ENCODE results near the gene NFATC2.
"Not testable (repeated sequence)": the region's sequence is repeated elsewhere in the genome, so short reads cannot be mapped to it uniquely, and the experiment has no call there.

Gene NFATC2

DNA sequence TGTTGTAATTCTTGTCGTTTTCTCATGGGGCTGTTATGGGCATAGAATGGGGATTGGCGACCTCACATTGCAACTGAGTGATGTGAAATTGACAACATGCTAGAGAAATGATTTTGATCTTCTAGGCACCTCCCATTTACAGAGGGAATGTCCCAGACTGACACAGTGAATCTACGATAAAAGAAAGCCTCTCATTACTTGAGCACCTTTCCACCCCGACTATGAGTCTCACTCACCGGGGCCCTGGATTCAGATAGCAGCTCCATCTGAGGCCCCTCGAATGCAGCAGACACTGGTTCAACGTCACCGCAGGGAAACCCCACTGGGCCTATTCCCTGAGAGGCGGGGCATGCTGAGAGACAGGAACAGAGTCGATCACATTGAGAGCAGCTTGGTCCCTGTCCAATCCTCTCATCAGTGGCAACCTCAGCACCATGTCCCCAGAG, 49.1 kb downstream of the NFATC2 start:
- DNase-seq: no peak

DNA sequence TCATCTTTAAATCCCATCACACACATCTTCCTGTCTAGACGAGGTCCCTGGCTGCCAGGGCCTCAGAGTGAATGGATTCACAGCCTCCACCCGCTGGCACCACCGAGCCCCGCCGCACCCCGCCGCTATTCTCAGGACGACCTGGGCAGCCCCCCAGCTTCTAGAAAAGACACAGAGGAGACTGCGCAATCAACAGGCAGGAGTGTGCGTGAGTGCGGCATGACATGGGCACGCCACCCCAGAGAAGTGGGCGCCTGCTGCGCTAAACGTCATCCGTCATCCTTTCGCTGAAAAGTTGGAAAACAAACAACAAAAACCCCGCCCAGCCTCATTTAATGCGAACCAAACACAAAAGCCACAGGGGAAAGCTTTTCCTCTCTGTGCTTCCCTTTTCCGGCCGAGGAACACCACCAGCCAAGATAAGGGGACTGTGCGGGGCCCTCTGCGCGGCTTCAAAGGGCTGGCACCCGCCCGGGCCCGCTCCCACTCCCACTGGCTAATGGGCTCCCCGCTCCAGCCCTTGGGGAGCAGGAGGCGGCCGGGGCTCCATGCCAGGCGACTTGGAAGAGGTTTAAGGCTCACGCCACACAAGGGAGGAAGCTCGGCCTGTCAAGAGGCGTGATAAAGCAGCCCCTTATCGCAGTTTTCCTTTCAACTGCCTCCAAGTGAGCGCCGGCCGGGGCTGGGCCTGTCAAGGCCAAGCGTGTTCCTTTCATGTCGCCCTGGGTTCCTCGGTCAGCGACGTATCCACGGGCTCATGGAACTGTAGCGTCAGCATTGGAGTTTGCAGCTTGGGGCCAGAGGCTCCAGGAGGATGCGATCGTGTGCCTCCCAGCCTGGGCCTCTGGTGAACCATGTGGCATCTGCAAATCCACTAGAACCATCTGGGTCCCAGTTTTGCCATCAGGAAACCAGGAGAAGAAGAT, 50.1 kb downstream of the NFATC2 start:
- DNase-seq: peak; percentile 56

DNA sequence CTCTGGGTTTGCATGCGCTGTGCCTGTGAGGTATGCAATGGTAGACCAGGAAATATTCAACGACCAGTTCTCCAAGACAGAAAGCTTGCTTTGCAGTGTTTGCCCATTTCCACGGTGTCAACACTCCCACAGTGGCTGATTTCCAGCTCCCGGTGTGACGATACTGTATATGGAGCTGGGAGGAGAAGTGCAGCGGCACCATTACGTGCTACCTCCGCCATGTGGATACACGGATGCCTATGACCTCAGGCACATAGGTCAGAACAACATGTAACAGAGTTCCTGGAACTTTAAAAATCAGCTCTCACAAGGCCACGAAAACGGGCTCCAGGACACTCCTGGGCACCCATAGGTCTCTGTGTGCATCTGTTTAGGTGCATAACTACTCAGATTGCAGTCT, 51.1 kb downstream of the NFATC2 start:
- no peak for DNase-seq

DNA sequence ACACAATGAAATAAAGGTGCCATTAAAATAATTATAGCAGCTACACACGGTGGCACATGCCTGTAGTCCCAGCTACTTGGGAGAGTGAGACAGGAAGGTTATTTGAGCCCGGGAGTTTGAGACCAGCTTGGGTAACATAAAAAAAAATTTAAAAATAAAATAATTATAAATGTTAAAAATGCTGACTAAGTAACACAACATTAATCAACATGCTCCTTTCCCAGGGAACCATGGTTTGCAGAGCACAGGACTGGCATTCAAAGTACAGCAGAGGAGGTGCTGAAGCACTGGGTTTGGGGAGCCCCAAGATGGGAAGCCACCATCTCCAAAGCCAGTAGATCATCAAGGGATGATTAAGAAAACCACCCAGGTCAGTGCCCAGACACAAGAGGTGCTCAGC, 51.9 kb downstream of the NFATC2 start:
- DNase-seq: no peak

DNA sequence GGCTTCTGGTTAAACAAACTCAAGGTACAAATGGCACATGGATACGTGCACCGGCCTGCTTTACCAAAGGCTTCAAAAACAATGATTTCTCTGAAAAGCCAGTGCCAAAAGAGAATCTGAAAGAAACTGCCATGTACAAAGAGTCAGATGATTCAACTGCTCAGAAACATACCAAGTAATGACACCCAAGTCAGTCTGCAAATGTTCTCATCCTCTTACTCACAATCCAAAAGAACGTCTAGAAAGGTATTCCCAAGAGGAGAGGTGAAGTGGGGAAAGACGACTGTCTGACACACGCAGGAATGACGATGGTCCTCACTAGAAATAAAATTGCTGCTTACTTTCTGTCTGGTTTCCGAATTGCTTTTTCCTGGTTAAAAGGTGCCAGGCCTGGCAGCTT, 52.9 kb downstream of the NFATC2 start:
- no peak for DNase-seq

DNA sequence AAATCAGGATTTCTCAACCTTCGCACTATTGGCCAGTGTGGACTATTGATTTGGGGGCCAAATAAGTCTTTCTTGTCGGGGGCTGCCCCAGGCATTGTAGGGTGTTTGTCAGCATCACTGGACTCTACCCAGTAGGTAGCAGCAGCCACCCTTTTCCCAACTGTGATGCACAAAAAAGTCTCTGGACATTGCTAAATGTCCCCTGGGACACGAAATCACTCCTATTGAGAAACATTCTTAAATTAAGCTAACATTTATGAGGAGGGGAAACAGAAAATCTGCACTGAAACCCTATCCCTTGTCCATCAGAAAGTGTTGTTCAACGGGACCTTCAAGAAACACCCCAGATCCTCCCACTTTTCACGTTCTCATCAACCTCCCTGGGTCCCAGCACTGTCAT, 54.2 kb downstream of the NFATC2 start:
- no peak for DNase-seq

DNA sequence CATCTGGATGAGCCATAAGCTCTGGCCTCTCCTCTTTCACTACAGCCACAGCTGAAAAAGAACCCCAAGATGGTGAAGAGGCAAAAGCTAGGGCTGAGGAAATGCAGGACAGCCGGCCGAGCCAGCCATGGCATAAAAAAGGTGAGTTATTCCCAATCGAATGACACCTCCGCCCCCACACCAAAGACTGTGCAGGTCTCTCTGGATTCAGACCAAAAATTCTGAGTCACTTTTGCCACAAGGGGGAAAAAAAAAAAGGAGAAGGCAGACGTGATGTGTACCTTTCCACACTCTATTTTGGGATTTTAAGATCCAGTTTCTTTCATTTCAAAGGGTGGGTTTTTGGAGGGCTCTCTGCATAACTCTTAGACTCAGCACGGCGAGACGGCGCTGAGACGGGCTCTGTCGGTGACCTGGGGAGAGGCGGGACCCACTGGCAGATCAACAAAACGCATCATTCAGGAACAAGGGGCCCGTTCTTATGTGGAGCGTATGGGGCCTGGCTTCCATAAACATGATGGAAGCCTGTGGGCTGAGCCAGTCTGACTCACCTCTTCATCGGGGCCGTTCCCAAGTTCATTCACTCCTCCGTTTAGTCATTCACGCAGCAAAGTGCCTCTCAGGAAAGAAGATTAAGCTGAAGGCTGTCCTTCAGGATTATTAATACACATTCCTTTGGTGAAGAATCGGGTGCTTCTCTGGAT, 54.8 kb downstream of the NFATC2 start:
- DNase-seq: peak; percentile 83

DNA sequence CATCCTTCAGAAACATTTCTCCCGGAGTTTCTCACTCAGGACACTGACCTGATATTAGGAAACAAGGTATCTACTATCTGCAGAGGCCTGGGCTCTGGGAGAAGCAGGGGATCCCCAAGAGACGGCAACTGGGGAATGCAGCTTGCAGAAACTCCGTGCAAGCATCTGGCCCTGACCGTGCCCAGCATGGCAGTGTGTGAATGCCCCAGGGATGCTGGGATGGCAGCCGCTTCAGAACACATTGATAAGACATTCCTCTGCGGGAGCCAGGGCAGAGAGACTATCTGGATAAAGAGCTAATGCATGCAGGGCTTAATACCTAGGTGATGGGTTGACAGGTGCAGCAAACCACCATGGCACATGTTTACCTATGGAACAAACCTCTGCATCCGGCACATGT, 55.4 kb downstream of the NFATC2 start:
- no peak for DNase-seq

DNA sequence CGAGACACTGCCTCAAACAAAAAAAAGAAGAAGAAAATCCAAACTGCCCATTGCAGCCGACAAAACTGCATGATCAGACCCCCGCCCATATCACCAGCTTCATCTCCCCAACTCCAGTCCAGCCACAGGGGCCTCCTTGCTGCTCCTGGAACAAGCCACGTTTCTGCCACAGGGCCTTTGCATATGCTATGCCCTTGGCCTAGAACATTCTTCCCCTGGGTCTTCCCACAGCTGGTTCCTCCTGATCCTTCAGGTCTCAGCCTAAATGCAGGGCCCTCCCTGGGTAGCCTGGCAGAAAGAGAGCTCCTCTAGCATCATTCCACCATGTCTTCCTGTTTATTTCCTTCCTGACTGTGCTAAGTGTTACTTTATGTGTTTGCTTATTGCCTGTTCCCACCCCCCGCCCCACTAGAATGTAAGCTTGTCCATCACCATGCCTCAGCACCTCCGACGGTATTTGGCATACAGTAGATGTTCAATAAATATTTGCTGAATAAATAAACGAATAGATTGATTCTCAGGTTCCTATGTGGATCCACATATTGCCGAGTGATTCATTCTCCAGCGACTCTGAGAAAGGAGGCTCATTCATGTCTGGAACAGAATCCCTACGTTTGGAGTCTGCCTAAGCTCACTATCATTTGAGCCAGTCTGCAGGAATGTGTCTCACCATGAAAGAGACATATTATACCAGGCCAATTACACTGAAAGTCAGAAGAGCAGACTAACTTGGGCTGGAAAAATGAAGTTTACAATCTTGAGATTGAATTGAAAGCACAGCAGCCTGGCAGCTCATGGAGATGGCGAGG, 56.1 kb downstream of the NFATC2 start:
- DNase-seq: no peak

DNA sequence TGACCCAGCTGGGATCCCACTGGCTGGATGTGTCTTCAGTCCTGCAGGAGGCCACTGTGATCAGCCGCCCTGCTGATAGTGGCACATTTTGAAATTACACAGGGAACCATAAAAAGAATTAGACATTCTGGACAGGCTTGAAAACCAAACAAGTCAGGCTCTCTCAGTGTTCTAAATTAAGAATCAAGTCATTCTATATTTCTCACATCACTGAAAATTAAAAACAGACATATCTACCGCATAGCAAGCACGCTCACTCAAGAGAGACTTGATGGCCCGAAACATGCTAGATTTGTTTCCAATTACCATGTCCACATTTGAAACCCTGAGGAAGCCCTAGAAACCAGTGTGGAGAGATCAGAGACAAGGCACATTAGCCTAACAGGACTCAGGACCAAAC, 57.7 kb downstream of the NFATC2 start:
- no peak for DNase-seq

DNA sequence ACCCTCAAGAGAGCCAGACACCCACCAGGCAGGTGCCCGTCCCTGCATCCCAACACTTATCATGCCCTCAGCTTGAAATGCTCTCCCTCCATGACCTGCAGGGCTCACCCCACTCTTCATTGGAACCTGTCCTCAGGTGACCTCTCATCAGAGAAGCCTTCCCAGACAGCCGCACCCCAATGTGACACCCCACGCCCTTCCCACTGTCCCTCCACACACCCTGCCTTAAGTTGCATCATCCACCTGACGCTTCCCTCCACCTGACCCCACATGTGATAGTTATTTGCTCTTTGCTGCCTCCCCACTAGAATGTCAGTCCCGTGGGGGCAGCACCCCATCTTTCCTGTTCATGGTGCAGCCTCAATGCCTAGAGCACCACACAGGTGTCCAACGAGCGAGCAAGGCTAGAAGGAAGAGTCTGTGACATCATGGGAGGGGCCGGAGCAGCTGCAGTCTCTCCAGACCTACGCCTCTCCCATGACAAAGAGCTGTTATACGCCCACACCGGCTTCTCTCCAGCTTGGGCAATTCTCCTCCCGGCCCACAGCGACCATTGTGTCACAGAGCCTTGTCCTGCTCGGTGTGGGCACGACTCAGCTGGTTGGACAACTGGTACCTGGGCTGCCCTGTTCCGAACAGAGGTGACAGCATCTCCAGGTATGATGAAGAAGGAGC, 58.2 kb downstream of the NFATC2 start:
- no peak for DNase-seq

DNA sequence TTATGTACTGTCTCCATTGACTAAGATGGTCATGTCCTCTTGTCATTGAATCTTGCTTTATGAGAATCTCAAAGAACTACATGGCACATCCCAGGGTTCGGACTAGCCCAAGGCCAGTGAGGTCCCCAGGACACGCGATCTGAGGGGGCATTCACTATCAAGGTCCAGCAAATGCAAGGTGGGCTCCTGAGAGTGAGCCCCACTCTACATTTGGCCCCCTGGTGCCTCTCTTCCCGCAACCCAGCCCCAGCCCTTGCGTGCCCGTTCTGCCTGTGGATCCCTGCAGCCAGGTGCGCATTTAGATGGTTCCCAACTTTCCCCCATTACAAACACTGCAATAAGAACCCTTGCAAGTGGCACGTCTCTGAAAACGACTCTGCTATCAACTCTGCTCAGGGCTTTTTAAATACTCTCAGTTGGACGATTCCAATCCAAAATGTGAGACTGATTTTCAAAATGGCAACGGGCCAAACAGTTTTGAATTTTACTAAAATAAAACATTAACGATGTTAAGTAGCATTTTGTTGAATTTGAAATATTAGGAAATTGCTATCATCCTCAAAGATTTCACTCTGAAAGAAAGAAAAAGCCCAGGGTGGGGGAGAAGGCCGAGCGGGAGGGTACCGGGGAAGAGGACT, 59.6 kb downstream of the NFATC2 start:
- no peak for DNase-seq

DNA sequence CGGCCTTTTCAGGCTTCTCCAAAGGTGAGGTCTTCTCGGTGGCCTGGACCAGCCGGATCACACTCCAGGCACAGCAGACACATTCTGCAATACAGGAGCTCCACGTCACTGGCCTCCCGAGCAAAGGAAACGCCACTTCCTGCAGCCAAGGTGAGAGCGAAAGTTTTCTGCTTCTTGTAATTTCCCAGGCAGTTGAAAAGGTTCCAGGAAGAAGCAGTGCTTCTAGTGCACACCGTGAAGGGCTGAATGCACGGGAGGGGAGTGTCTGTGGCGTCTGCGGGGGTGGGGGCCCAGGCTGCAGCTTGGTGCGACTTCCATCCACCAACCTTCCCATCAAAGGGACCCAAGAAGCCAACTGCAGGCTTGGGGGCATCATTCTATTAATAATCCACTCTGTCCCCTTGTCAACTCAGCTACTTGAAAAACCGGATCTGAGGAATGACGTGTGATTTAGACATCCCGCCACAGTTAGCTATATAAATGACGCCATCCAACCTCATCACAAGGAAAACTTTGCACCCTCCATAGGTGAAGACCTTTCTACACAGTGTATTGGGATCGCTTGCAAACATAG, 61.1 kb downstream of the NFATC2 start:
- DNase-seq: no peak

DNA sequence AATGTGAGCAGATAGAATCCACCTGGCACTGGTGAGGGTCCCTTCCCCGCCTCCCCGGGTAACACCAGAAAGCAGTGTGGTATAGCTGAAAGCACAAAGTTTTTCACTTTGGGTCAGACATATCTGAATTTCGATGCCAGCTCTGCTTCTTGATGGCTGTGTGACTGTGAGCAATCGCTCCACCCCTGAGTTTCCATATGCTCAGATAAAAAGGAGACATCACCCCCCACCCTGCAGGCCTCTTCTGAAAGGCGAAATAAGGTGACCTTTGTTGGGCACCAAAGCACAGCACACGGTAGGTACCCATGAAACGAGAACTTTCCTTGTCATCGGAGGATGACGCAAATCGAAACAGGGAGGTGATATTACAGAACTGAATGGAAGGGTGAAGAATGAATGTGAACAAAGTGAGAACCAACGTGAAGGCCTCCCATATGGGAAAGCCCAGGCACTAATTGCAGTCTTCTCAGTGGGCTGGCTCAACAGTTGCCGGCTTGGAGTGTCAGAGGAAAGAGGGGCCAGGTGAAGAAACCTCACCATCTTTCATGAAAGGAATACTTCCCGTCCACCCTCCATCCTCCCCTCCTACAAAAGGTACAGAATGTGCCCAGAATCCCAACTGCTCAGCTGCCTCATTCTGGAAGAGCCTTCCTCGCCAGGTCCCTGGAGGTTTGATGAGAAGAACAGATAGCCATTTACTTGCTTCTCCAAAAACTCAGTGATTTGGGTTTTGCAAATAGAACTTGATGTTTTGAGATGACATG, 61.8 kb downstream of the NFATC2 start:
- DNase-seq: no peak

DNA sequence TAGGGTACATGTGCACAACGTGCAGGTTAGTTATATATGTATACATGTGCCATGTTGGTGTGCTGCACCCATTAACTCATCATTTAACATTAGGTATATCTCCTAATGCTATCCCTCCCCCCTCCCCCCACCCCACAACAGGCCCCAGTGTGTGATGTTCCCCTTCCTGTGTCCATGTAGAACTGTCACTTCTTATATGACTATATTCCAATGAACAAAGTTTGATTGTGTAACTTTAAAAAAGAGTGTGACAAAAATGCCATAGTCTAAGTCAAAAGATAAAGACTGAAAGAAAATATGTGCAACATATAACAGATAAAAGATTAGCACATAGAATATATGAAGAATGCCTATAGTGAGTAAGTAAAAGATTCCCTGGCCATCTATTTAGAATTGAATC, 66.4 kb downstream of the NFATC2 start:
- not testable (repeated sequence) for DNase-seq

DNA sequence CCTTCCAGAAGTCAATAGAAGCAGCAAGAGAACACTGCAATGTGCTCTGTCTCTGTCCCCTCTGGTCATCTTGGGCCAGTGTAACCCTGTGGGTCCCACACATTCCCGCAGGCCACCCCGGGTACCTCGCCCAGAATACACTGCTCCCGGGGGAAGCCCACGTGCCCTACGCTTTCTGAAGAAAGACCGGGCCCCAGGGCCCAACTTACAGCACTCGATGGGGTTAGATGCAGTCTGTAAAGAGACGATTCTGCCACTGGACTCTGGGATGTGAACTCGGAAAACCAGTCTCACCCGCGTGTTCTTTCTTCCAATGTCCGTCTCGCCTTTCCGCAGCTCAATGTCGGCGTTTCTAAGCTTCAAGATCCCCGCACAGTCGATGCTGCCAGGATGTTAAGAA, 68.7 kb downstream of the NFATC2 start:
- DNase-seq: no peak

DNA sequence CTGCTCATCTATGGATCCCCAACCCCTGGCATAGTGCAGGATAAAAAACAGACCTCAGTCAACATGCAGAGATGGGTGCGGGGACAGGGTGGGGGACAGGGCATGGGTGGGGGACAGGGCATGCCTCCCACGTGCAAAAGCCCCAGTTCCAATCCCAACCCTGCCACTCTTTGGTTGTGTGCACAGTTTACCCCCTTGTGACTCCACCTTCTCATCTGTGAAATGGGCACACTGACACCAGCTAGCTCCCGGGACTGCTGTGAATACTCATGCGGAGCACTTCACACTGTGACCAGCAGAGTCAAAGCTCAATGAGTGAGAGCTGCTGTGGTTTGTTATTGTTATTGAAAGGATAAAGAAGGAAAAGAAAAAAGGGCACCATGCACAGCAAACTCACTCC, 69.3 kb downstream of the NFATC2 start:
- DNase-seq: no peak

DNA sequence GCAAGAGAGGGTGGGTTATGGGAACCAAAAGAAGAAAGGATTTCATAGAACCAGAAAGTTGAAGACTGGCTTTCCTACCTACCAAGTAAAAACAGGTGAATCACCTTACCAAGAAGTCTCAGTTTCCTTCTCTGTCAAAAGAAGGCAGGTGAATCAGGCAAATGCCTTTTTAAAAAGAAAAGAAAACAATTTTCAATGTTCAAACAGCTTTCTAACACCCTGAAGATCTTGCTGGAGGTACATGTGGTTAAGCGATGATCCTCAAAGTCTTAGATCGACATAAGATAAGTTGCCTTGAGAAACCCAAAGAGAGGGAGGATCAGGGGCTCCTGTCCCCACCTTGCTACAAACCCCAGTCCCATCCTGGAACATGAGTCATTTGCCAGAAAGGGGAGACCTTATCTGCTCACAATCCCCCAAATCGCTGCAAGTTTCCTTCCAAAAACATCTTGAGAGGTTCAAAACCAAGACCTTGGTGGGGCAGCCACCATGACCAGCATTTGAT, 71.6 kb downstream of the NFATC2 start:
- DNase-seq: no peak

DNA sequence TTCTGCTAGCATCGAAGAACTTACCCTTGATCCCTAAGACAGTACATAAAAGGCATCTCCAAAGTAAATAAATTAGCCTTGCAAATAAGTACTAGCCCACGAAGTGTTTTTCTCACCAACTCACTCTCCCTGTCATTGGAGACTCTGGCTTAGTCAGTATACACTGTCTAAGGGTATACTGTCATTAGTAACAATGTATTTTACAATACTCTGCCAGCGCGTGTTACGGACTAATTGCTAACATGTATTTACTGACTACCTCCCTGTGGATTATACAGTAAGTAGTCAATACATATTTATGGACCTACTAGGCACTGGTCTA, 72.1 kb downstream of the NFATC2 start:
- DNase-seq: no peak

DNA sequence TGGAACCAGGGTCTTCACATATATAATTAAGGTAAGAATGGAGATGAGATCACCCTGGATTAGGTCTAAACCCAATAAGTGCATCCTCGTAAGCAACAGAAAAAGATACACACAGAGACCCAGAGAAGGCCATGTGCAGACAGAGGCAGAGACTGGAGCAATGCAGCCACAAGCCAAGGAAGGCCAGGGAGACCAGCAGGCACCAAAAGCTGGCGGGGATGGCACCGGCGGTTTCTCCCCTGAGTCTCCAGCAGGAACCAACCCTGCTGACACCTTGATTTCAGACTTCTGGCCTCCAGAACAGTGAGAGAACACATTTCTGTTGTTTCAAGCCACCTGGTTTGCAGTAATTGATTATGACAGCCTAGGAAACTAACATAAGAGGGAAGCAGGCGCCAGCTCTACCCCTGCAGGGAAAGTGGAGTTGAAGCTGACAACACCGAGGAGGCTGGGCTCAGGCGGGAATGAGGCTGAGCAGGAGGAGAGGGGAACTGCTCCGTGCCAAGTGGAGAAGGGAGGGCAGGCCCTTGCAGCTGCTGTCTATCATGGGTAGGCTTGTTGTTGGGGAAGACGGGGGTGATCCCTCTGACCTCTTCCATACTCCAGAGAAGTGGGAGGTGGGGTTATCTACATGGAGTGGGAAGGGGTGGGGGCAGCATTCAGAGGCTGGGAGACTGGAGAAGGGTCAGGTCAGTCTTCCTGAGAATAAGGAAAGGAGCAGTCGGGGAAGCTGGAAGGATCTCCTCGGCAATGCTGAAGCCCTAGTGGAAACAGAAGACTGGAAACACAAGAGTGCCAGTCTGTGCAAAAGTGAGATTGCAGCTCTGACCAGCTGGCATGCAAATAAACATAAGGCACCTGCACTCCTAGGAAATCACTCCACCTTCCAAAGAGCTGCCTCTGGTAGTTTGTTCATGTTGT, 72.7 kb downstream of the NFATC2 start:
- DNase-seq: no peak

Measured in femur (tissue), 1 donor.